HEK293T (cell line): Measurements from ENCODE around the gene BBS9.

ENCODE experiments used
- CTCF ChIA-PET: fragments of 350-600 bp; formaldehyde crosslinking; extraction: SDS; loops from one replicate; lab custom pipeline; 2021; ENCODE audit warnings: antibody characterized with exemption, inconsistent platforms; lab: Yijun Ruan, JAX
- POLR2A ChIA-PET: fragments of 350-600 bp; formaldehyde crosslinking; extraction: SDS; loops from one replicate; lab custom pipeline; 2020; ENCODE audit warnings: antibody characterized with exemption, inconsistent platforms; lab: Yijun Ruan, JAX
- DNase-seq: peaks from one replicate; pipeline ENCODE4 v3.0.0; 2012; ENCODE audit warnings: mixed read lengths; ENCODE audit errors: extremely low spot score
- ARNT ChIP-seq: fragments of 450-650 bp; IDR thresholded peaks from 2 replicates; pipeline ENCODE4 v1.6.1; 2017; ENCODE audit warnings: mild to moderate bottlenecking
- BHLHE40 ChIP-seq: fragments of 450-650 bp; IDR thresholded peaks from 2 replicates; pipeline ENCODE4 v1.6.1; 2016; ENCODE audit warnings: mild to moderate bottlenecking, moderate library complexity, borderline replicate concordance
- CTBP1 ChIP-seq: fragments of 450-650 bp; IDR thresholded peaks from 2 replicates; pipeline ENCODE4 v1.6.1; 2016; ENCODE audit warnings: borderline replicate concordance
- ELF4 ChIP-seq: fragments of 450-650 bp; IDR thresholded peaks from 2 replicates; pipeline ENCODE4 v1.6.1; 2017; ENCODE audit warnings: antibody characterized with exemption
- FOXA1 ChIP-seq: fragments of 450-650 bp; IDR thresholded peaks from 2 replicates; pipeline ENCODE4 v1.6.1; 2016; ENCODE audit warnings: mild to moderate bottlenecking
- FOXK2 ChIP-seq: fragments of 450-650 bp; IDR thresholded peaks from 2 replicates; pipeline ENCODE4 v1.6.1; 2016; ENCODE audit warnings: mild to moderate bottlenecking
- FOXM1 ChIP-seq: fragments of 450-650 bp; IDR thresholded peaks from 2 replicates; pipeline ENCODE4 v1.6.1; 2017; ENCODE audit warnings: mild to moderate bottlenecking, borderline replicate concordance
- HDGF ChIP-seq: fragments of 450-650 bp; IDR thresholded peaks from 2 replicates; pipeline ENCODE4 v1.6.1; 2017; ENCODE audit warnings: antibody characterized with exemption, borderline replicate concordance
- L3MBTL2 ChIP-seq: fragments of 450-650 bp; conservative IDR thresholded peaks from 2 replicates; pipeline ENCODE4 v1.6.1; 2016; ENCODE audit warnings: mild to moderate bottlenecking
- LEF1 ChIP-seq: fragments of 450-650 bp; IDR thresholded peaks from 2 replicates; pipeline ENCODE4 v1.6.1; 2017; ENCODE audit warnings: mild to moderate bottlenecking, borderline replicate concordance
- NFRKB ChIP-seq: fragments of 450-650 bp; IDR thresholded peaks from 2 replicates; pipeline ENCODE4 v1.6.1; 2016; ENCODE audit warnings: mild to moderate bottlenecking, moderate library complexity
- SP1 ChIP-seq: fragments of 450-650 bp; IDR thresholded peaks from 2 replicates; pipeline ENCODE4 v1.6.1; 2017
- SUZ12 ChIP-seq: fragments of 450-650 bp; IDR thresholded peaks from 2 replicates; pipeline ENCODE4 v1.6.1; 2016; ENCODE audit warnings: mild to moderate bottlenecking
- TARDBP ChIP-seq: fragments of 450-650 bp; IDR thresholded peaks from 2 replicates; pipeline ENCODE4 v1.6.1; 2016
- ZNF384 ChIP-seq: fragments of 450-650 bp; IDR thresholded peaks from 2 replicates; pipeline ENCODE4 v1.6.1; 2016
- TF ChIP-seq, protein P1 (sequence below): fragments of 450-650 bp; IDR thresholded peaks from 2 replicates; pipeline ENCODE4 v1.6.1; 2016

Gene BBS9

DNA sequence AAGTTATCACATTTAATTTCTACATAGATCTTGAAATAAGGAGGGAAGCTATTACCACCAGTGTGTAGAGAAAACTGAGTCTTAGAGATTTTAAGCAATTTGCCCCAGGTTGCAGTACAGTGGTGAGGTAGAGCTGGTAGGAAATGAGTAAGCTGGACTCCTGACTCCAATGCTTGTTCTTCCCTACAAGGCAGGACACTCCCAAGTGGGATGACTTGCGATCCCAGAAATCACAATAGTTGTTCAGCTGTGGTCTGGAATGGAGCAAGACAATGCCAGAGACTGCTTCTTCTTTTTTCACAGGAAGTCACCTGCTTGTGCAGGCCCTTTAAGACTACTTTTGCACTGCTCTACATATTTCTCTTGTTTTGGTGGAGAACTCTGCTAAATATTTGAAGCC, 448.8 kb downstream of the BBS9 start:
- ChIA-PET POLR2A (no interaction called here), CTCF (no interaction called here)
- no peak for DNase-seq
- TF ChIP-seq CTBP1 (no peak), FOXA1 (no peak), NFRKB (no peak), TARDBP (no peak), BHLHE40 (no peak), SP1 (no peak), LEF1 (no peak), SUZ12 (no peak), FOXM1 (no peak), ELF4 (no peak), ARNT (no peak), HDGF (no peak), FOXK2 (no peak), L3MBTL2 (no peak), ZNF384 (no peak)
- TF ChIP-seq, protein P1, sequence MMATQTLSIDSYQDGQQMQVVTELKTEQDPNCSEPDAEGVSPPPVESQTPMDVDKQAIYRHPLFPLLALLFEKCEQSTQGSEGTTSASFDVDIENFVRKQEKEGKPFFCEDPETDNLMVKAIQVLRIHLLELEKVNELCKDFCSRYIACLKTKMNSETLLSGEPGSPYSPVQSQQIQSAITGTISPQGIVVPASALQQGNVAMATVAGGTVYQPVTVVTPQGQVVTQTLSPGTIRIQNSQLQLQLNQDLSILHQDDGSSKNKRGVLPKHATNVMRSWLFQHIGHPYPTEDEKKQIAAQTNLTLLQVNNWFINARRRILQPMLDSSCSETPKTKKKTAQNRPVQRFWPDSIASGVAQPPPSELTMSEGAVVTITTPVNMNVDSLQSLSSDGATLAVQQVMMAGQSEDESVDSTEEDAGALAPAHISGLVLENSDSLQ, result no peak

DNA sequence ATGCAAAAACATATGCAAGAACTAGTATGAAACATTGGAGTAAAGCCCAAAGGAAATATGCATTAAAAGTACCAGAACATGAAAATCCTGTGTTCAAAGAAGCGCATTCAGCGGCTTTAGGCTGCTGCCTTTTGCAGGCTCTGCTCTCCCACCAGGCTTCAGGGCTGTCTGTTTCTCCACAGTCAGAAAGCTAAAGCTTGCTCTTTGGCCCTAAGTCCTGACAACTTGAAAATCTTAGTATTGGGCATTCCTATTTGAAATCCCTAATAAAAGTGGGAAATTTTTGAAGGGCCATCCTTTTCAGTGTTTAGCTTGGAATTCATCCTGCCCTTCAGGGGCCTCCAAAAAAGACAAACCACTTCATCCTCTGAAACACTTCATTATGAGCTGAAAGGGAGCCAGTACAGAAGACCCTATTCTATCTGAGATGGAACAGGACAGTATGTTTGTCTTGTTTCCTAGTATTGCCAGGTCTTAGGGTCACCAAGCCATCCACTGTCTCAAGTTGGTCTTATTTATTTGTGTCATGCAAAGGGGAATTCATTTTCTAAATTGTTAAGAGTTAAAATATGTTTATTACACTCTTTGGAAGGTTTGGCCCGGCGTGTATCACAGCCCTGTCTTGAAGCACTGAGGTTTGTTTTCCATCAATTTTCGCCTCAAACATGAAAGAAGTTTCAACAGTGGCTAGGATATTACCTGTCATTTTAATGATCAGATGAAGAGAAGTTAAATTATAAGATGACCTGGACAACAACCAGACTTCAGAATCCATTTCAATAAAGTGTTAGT, 449.7 kb downstream of the BBS9 start:
- ChIA-PET POLR2A (interaction anchor here (0.7 kb wide), 1 partner anchor 12 kb away, joined by 4 read pairs; no protein-coding TSS in a partner anchor), CTCF (no interaction called here)
- no peak for DNase-seq
- TF ChIP-seq SP1 (no peak), BHLHE40 (no peak), L3MBTL2 (no peak), HDGF (no peak), NFRKB (no peak), LEF1 (no peak), ZNF384 (no peak), TARDBP (no peak), FOXM1 (no peak)
- TF ChIP-seq, protein P1, result no peak

DNA sequence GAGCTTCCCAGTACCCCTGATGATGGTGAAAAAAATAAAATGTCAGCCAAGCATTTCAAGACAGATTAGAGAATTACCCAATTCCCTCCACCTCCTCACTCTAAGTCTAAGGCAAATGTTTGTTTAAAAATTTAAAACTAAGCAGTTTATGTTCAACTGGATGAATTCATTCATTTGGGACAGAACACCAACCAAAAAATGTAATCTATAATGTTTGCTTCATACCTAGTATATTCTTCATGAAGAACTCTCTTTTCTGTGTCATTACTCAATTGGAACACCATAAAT, 450.3 kb downstream of the BBS9 start:
- DNase-seq, result no peak
- CTCF ChIA-PET, result no interaction called here
- no peak for TF ChIP-seq NFRKB
- TF ChIP-seq SP1, result no peak
- no peak for TF ChIP-seq FOXM1
- no peak for TF ChIP-seq BHLHE40
- TF ChIP-seq TARDBP, result no peak
- TF ChIP-seq, protein P1, result no peak
- no peak for TF ChIP-seq ELF4
- no peak for TF ChIP-seq SUZ12
- no peak for TF ChIP-seq L3MBTL2
- no peak for TF ChIP-seq CTBP1
- TF ChIP-seq FOXA1, result no peak
- TF ChIP-seq ZNF384, result no peak
- POLR2A ChIA-PET, result no interaction called here

DNA sequence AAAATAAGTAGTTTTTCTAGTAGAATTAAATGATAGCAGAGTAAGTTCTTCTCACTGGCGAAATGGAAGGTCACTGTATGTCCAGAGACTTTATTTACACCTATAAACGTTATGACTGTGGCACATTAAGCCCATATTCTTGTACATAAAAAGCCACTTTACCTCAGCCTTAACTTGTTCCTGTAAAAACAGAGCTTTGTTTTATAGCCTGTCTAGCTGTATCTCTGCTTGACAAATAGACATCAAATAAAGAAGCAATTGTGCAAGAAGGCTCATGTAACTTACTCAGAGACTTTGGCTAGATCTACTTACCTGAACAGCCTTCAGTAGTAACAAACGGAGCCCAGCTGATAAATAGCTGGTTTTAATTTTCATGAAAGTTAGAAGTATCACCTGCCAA, 451.9 kb downstream of the BBS9 start:
- ChIA-PET POLR2A (no interaction called here), CTCF (no interaction called here)
- no peak for DNase-seq
- TF ChIP-seq CTBP1 (peak; percentile 68), TARDBP (no peak)
- TF ChIP-seq, protein P1, result peak; percentile 92

DNA sequence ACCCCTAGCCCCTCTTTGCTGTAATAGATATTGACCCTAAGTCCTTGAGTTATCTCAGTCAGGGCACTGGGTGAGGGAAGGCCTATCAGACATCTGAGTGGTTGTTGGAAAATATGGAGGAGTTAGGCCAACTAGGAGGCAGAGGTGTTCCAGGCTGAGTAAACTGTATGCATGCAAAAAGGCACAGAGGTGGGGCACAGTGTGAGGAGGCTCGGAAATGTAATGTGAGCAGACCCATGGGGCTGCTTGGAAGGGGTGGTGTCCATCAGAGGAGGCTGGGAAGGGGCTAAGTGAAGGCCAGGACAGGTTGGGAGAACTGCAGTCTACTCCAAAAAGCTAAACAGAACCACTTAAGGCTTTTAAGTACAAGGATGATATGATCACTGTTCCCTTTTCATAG, 452.7 kb downstream of the BBS9 start:
- no peak for DNase-seq
- CTCF ChIA-PET, result no interaction called here
- POLR2A ChIA-PET, result no interaction called here
- TF ChIP-seq FOXK2, result no peak
- no peak for TF ChIP-seq SUZ12
- TF ChIP-seq BHLHE40, result no peak
- TF ChIP-seq, protein P1, result no peak
- TF ChIP-seq FOXM1, result no peak
- TF ChIP-seq ELF4, result no peak
- no peak for TF ChIP-seq HDGF
- TF ChIP-seq FOXA1, result no peak
